Keratinocyte (primary cell): Measurements from ENCODE around the gene ACVR1. TPM values are rescaled to one million over a fixed set of nuclear protein-coding genes. Genes with fewer than 3 reads are reported as not detected.

Source experiments
- DNase-seq: peaks from one replicate; pipeline ENCODE4 v3.0.0-alpha.2; 2011; ENCODE audit warnings: low read depth, missing footprints, low spot score
- FAIRE-seq: peaks from 2 replicates; lab custom pipeline; 2011; peaks lifted over from hg19 to GRCh38; lab: Jason Lieb, UNC
- H2AFZ ChIP-seq: 2 replicates; pipeline ENCODE4 v1.6.0; 2012; ENCODE audit warnings: low read length, control low read depth, inconsistent platforms; ENCODE audit not compliant: control insufficient read depth
- H3K27ac ChIP-seq: 2 replicates; pipeline ENCODE4 v1.5.1; 2011; ENCODE audit warnings: low read length; ENCODE audit not compliant: control insufficient read depth, insufficient read depth
- H3K27me3 ChIP-seq: 3 replicates; pipeline ENCODE4 v1.6.0; 2011; ENCODE audit warnings: low read length; ENCODE audit not compliant: control insufficient read depth, insufficient read depth; ENCODE audit errors: extremely low read depth
- H3K36me3 ChIP-seq, 2 experiments: 2 replicates in 1 of 2; 3 replicates in 1 of 2; pipeline ENCODE4 v1.5.1; 2011; ENCODE audit warnings: low read length in 2 of 2, mild to moderate bottlenecking in 1 of 2; ENCODE audit not compliant: control insufficient read depth in 2 of 2, insufficient read depth in 2 of 2; ENCODE audit errors: extremely low read depth in 1 of 2
- H3K4me1 ChIP-seq: 3 replicates; pipeline ENCODE4 v1.5.1; 2011; ENCODE audit warnings: low read length; ENCODE audit not compliant: control insufficient read depth, insufficient read depth; ENCODE audit errors: extremely low read depth
- H3K4me2 ChIP-seq: 3 replicates; pipeline ENCODE4 v1.6.0; 2011; ENCODE audit warnings: low read depth, low read length; ENCODE audit not compliant: control insufficient read depth, insufficient read depth; ENCODE audit errors: extremely low read depth
- H3K4me3 ChIP-seq, 3 experiments: fragments of 200-600 bp in 1 of 3; sonication (generic) in 1 of 3; 2 replicates in 2 of 3; 3 replicates in 1 of 3; pipeline ENCODE4 v1.5.1; 2011 to 2016; ENCODE audit warnings: low read length in 3 of 3, mild to moderate bottlenecking in 3 of 3, control low read depth in 2 of 3, inconsistent platforms in 1 of 3, low read depth in 1 of 3, mixed read lengths in 1 of 3, mixed run types in 1 of 3, moderate library complexity in 1 of 3; ENCODE audit not compliant: control insufficient read depth in 2 of 3, insufficient read depth in 2 of 3; ENCODE audit errors: extremely low read depth in 1 of 3
- H3K79me2 ChIP-seq: 2 replicates; pipeline ENCODE4 v1.6.0; 2012; ENCODE audit warnings: low read length; ENCODE audit not compliant: control insufficient read depth, insufficient read depth
- H3K9ac ChIP-seq: 3 replicates; pipeline ENCODE4 v1.6.0; 2011; ENCODE audit warnings: low read length; ENCODE audit not compliant: control insufficient read depth, insufficient read depth; ENCODE audit errors: extremely low read depth
- H3K9me1 ChIP-seq: 3 replicates; pipeline ENCODE4 v1.6.0; 2011; ENCODE audit warnings: low read length; ENCODE audit not compliant: control insufficient read depth, insufficient read depth; ENCODE audit errors: extremely low read depth
- H3K9me3 ChIP-seq: 2 replicates; pipeline ENCODE4 v1.5.1; 2012; ENCODE audit warnings: low read depth, low read length; ENCODE audit not compliant: control insufficient read depth
- H4K20me1 ChIP-seq: 3 replicates; pipeline ENCODE4 v1.6.0; 2011; ENCODE audit warnings: low read length; ENCODE audit not compliant: control insufficient read depth, insufficient read depth; ENCODE audit errors: extremely low read depth
- EZH2 ChIP-seq: IDR thresholded peaks from one replicate; pipeline ENCODE4 v1.6.1; 2012; ENCODE audit warnings: inconsistent platforms, mild to moderate bottlenecking, low read length, moderate library complexity
- dilution Hi-C: fragments of 300-500 bp; cut with MboI; formaldehyde crosslinking; loops from one replicate; pipeline ENCODE4 v1.7.0; 2020; ENCODE audit warnings: low sequenced_read_pairs; ENCODE audit not compliant: extremely low pct_ligation_motif_present
- polyA plus RNA-seq, 5 experiments: library from polyadenylated mRNA; depleted of rRNA in 3 of 5; stranded (reverse) in 3 of 5; stranded (forward) in 1 of 5; unstranded in 1 of 5; fragments of >200 nt; gene quantifications; 1 replicate in 1 of 5; 2 replicates in 3 of 5; 3 replicates in 1 of 5; pipeline versions ENCODE4 v1.2.1 to v1.2.3, GENCODE V29; 2011 to 2012; ENCODE audit warnings: missing spikeins in 2 of 5, low read depth in 1 of 5, low replicate concordance in 1 of 5
- TF ChIP-seq, protein P1 (sequence below), 3 experiments: IDR thresholded peaks in 1 of 3; conservative IDR thresholded peaks in 1 of 3; optimal IDR thresholded peaks in 1 of 3; 2 replicates in 2 of 3; 3 replicates in 1 of 3; pipeline versions ENCODE3 to v1.5.1; 2011; ENCODE audit warnings: low read length in 3 of 3, mild to moderate bottlenecking in 3 of 3, moderate library complexity in 2 of 3, control low read depth in 1 of 3, inconsistent platforms in 1 of 3; ENCODE audit not compliant: insufficient read depth in 2 of 3; ENCODE audit errors: extremely low read depth in 1 of 3

ACVR1 gene
- polyA plus RNA-seq, 1 donor (not counting 4 experiments of a cell fraction or from before 2014, with no cell fraction given): 30.8 TPM

DNA sequence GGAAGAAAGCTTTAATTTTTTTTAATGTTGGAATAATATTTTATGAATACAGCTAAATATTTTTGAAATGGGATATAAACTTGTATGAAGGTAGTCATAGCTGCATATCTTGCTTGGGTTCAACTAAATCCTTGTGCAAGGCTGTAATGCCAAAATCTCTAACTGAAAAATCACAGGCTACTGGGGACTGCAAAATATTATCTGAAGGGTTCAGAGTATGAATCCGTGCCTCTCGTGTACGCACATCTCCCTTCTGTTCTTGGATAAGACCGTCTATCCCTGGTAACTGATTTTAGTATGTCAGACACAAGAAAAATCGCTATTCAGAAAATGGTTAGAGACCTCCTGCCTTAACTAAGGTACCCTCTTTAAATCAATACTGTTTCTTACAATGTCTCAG, 71.8 kb downstream of the ACVR1 start:
- Histone ChIP-seq H3K27me3 (no peaks in the 10 kb centered on the region), H3K4me3 (no peak overlapping the region), H2AFZ (no peak overlapping the region), H3K27ac (no peak overlapping the region), H3K9me1 (no peaks in the 10 kb centered on the region), H3K9me3 (no peaks in the 10 kb centered on the region), H3K36me3 (no peaks in the 10 kb centered on the region), H3K9ac (no peak overlapping the region), H4K20me1 (no peaks in the 10 kb centered on the region), H3K4me1 (no peaks in the 10 kb centered on the region), H3K79me2 (peaks cover 8% of the 10 kb centered on the region), H3K4me2 (no peak overlapping the region)
- FAIRE-seq: no peak
- DNase-seq: no peak
- dilution Hi-C loops: no loop called here
- TF ChIP-seq, protein P1, sequence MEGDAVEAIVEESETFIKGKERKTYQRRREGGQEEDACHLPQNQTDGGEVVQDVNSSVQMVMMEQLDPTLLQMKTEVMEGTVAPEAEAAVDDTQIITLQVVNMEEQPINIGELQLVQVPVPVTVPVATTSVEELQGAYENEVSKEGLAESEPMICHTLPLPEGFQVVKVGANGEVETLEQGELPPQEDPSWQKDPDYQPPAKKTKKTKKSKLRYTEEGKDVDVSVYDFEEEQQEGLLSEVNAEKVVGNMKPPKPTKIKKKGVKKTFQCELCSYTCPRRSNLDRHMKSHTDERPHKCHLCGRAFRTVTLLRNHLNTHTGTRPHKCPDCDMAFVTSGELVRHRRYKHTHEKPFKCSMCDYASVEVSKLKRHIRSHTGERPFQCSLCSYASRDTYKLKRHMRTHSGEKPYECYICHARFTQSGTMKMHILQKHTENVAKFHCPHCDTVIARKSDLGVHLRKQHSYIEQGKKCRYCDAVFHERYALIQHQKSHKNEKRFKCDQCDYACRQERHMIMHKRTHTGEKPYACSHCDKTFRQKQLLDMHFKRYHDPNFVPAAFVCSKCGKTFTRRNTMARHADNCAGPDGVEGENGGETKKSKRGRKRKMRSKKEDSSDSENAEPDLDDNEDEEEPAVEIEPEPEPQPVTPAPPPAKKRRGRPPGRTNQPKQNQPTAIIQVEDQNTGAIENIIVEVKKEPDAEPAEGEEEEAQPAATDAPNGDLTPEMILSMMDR (optimal IDR thresholded peaks at IDR 0.05 in 1 of 3, IDR thresholded peaks at IDR 0.05 in 1 of 3, conservative IDR thresholded peaks at IDR 0.05 in 1 of 3; ENCODE audit: extremely low read depth in 1 of 3, insufficient read depth in 2 of 3, low read length in 3 of 3): no peak
- no peak for TF ChIP-seq EZH2

GRCh38 chr2:157803952-157804351, 72.2 kb downstream of the ACVR1 start:
- H4K20me1 ChIP-seq: no peaks in the 10 kb centered on the region
- H3K4me3 ChIP-seq: no peak overlapping the region
- dilution Hi-C loops: no loop called here
- H3K27ac ChIP-seq: no peak overlapping the region
- no peak for DNase-seq
- no peaks in the 10 kb centered on the region for H3K27me3 ChIP-seq
- TF ChIP-seq, protein P1 (optimal IDR thresholded peaks at IDR 0.05 in 1 of 3, IDR thresholded peaks at IDR 0.05 in 1 of 3, conservative IDR thresholded peaks at IDR 0.05 in 1 of 3; ENCODE audit: extremely low read depth in 1 of 3, insufficient read depth in 2 of 3, low read length in 3 of 3): no peak
- TF ChIP-seq EZH2: no peak
- FAIRE-seq: no peak
- no peaks in the 10 kb centered on the region for H3K9me3 ChIP-seq
- H2AFZ ChIP-seq: no peak overlapping the region
- H3K9me1 ChIP-seq: no peaks in the 10 kb centered on the region
- no peak overlapping the region for H3K9ac ChIP-seq
- H3K4me1 ChIP-seq: no peaks in the 10 kb centered on the region
- peaks cover 8% of the 10 kb centered on the region for H3K79me2 ChIP-seq
- H3K36me3 ChIP-seq: no peaks in the 10 kb centered on the region
- no peak overlapping the region for H3K4me2 ChIP-seq
